B cell (primary cell): ENCODE data around the gene KIF7. TPM values are rescaled to one million over a fixed set of nuclear protein-coding genes. Genes with fewer than 3 reads are reported as not detected.

Experiments used
- ATAC-seq: fragments of 200-7000 bp; cut with Tn5 transposase; one replicate; pipeline ENCODE4 v1.10.0; 2021; ENCODE audit warnings: low read depth, mild to moderate bottlenecking, moderate number of reproducible peaks, moderate library complexity
- CTCF ChIA-PET: fragments of 350-600 bp; sonication (Branson Sonifier 250); formaldehyde crosslinking; loops from one replicate; lab custom pipeline; 2021; ENCODE audit warnings: antibody characterized with exemption, inconsistent platforms; lab: Charles Lee
- POLR2A ChIA-PET: fragments of 350-600 bp; sonication (Branson Sonifier 250); formaldehyde crosslinking; loops from one replicate; lab custom pipeline; 2021; ENCODE audit warnings: antibody characterized with exemption; lab: Charles Lee
- DNase-seq: peaks from one replicate; pipeline ENCODE4 v3.0.0; 2013
- H2AFZ ChIP-seq: 2 replicates; pipeline ENCODE4 v1.6.1; 2012; ENCODE audit warnings: mild to moderate bottlenecking, low read depth, low read length; ENCODE audit not compliant: insufficient read depth, poor library complexity, severe bottlenecking
- H3K27ac ChIP-seq, 2 donors: 1 replicate in 1 of 2; 2 replicates in 1 of 2; pipeline ENCODE4 v1.5.1; 2012 to 2013; ENCODE audit warnings: low read length in 2 of 2, mild to moderate bottlenecking in 2 of 2, moderate library complexity in 1 of 2
- H3K27me3 ChIP-seq, 4 experiments: fragments of 200-600 bp in 1 of 4; sonication (generic) in 1 of 4; replicated peaks in 1 of 4; 1 replicate in 2 of 4; 2 replicates in 2 of 4; pipeline versions ENCODE4 v1.6.1 to v1.7.0; 2013 to 2016; ENCODE audit warnings: low read length in 3 of 4, mild to moderate bottlenecking in 2 of 4, mixed read lengths in 1 of 4, moderate library complexity in 1 of 4; ENCODE audit not compliant: insufficient read depth in 4 of 4, control insufficient read depth in 3 of 4; ENCODE audit errors: control extremely low read depth in 1 of 4
- H3K36me3 ChIP-seq, 2 experiments: replicated peaks in 1 of 2; 1 replicate in 1 of 2; 2 replicates in 1 of 2; pipeline versions ENCODE4 v1.6.1 to v1.7.1; 2013; ENCODE audit warnings: low read length in 1 of 2; ENCODE audit not compliant: insufficient read depth in 2 of 2, control insufficient read depth in 1 of 2; ENCODE audit errors: control extremely low read depth in 1 of 2, extremely low read depth in 1 of 2
- H3K4me1 ChIP-seq, 2 donors: fragments of 200-600 bp in 1 of 2; sonication (generic) in 1 of 2; 1 replicate in 1 of 2; 2 replicates in 1 of 2; pipeline versions ENCODE4 v1.5.1 to v1.6.1; 2013 to 2017; ENCODE audit warnings: low read length in 2 of 2; ENCODE audit not compliant: control insufficient read depth in 2 of 2, insufficient read depth in 2 of 2
- H3K4me2 ChIP-seq: replicated peaks from 2 replicates; pipeline ENCODE3; 2012; ENCODE audit warnings: mild to moderate bottlenecking, low read depth, low read length; ENCODE audit not compliant: poor library complexity, severe bottlenecking
- H3K4me3 ChIP-seq, 5 experiments: fragments of 200-600 bp in 1 of 5; sonication (generic) in 1 of 5; 1 replicate in 3 of 5; 2 replicates in 2 of 5; pipeline versions ENCODE4 v1.5.1 to v1.7.0; 2011 to 2016; ENCODE audit warnings: low read length in 4 of 5, mild to moderate bottlenecking in 4 of 5, low read depth in 2 of 5, control low read depth in 1 of 5, moderate library complexity in 1 of 5; ENCODE audit not compliant: insufficient read depth in 1 of 5; ENCODE audit errors: control extremely low read depth in 1 of 5, extremely low read depth in 1 of 5
- H3K79me2 ChIP-seq: fragments of 200-600 bp; sonication (generic); one replicate; pipeline ENCODE4 v1.6.0; 2016; ENCODE audit warnings: low read length; ENCODE audit not compliant: control insufficient read depth, insufficient read depth
- H3K9ac ChIP-seq: fragments of 200-600 bp; sonication (generic); 2 replicates; pipeline ENCODE4 v1.6.1; 2017; ENCODE audit warnings: mild to moderate bottlenecking, low read length, moderate library complexity
- H3K9me3 ChIP-seq, 3 donors: one replicate each; pipeline versions ENCODE4 v1.6.1 to v1.7.1; 2013; ENCODE audit warnings: low read length in 2 of 3; ENCODE audit not compliant: control insufficient read depth in 2 of 3, insufficient read depth in 1 of 3; ENCODE audit errors: control extremely low read depth in 1 of 3
- H4K20me1 ChIP-seq: 2 replicates; pipeline ENCODE4 v1.6.0; 2012; ENCODE audit warnings: mild to moderate bottlenecking, low read length; ENCODE audit not compliant: insufficient read depth, control insufficient read depth, poor library complexity, severe bottlenecking
- H3K27ac Mint-ChIP-seq: one replicate; pipeline ENCODE4 v1.8.0; 2021; ENCODE audit warnings: mixed read lengths
- H3K27me3 Mint-ChIP-seq: one replicate; pipeline ENCODE4 v1.8.0; 2021; ENCODE audit warnings: mixed read lengths
- H3K4me1 Mint-ChIP-seq: one replicate; pipeline ENCODE4 v1.8.0; 2021; ENCODE audit warnings: mixed read lengths
- H3K4me3 Mint-ChIP-seq: one replicate; pipeline ENCODE4 v1.8.0; 2021; ENCODE audit warnings: mixed read lengths
- H3K9me3 Mint-ChIP-seq: one replicate; pipeline ENCODE4 v1.8.0; 2022; ENCODE audit warnings: mixed read lengths; ENCODE audit not compliant: insufficient read depth
- EZH2 ChIP-seq: IDR thresholded peaks from 2 replicates; pipeline ENCODE4 v1.6.1; 2012; ENCODE audit warnings: borderline replicate concordance, low read depth, mild to moderate bottlenecking, moderate library complexity, low read length; ENCODE audit not compliant: insufficient read depth, poor library complexity, severe bottlenecking
- WGBS: methylation state at CpG from one replicate; pipeline ENCODE4 v1.1.5; 2013; ENCODE audit warnings: missing lambda C conversion rate; ENCODE audit not compliant: insufficient coverage; 5-methylcytosine and 5-hydroxymethylcytosine counted together
- intact Hi-C: fragments of 100-400 bp; cut with micrococcal nuclease; formaldehyde crosslinking; loops from one replicate; pipeline ENCODE4 v1.10.0; 2022
- polyA plus RNA-seq: library from polyadenylated mRNA; depleted of rRNA; stranded (reverse); fragments of >200 nt; gene quantifications from 2 replicates; pipeline ENCODE4 v1.2.3, GENCODE V29; 2012
- total RNA-seq, 2 donors: library from RNA; stranded (reverse); fragments of 120-200 nt in 1 of 2; gene quantifications; 1 replicate in 1 of 2; 2 replicates in 1 of 2; pipeline versions ENCODE4 v1.2.3 to v1.2.4, GENCODE V29; 2013 to 2022
- TF ChIP-seq, protein P1 (sequence below): fragments of 200-600 bp; IDR thresholded peaks from one replicate; pipeline ENCODE4 v1.8.0; 2022; ENCODE audit warnings: antibody characterized with exemption, mild to moderate bottlenecking

The KIF7 gene
- total and polyA plus RNA-seq, 2 donors (not counting 1 experiment from before 2014, with no cell fraction given): not detected

DNA sequence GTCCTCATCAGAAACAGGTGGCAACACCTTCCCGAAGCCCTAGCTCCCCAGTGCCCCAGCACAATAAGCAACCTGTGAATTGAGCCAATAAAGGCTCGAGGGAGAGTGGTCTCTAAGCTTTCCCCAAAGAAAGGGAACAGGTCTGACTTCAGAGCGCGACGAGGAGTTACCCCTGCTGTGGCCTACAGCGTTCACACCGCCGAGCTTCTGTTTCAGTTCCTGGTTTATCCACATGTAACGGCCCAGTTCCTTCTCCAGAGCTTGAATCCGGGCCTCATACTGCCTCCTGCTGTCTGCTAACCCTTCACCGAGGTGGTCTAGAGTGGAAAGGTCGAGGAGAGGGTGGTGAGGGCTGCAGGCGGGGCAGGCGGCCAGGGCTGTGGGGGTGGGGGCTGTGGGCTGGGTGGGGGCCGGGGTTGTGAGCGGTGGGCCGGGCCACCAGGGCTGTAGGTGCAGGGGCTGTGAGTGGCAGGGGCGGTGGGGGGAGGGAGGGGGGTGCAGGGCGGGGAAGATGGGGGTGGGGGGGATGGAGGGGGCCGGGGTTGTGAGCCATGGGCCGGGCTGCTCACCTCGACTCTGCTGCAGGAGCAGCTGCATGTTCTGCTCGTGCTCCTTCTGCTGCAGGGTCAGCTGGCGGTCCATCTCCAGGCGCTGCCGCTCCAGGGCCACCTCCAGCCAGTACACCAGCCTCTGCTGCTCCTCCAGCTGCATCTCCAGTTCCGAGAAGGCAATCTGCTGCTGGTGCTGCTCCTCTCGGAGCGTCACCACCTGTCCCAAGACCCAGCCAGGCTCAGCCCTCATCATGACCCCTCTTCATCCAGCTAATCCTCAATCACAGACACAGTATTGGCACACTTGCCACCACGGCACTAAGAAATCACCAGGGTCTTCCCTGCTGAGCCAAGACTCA is 26.2 kb downstream of the KIF7 start:
- Histone ChIP-seq H3K9ac (no peak overlapping the region), H3K79me2 (no peaks in the 10 kb centered on the region), H3K36me3 (no peaks in the 10 kb centered on the region), H3K4me2 (no peak overlapping the region), H3K27me3 (no peaks in the 10 kb centered on the region), H4K20me1 (no peaks in the 10 kb centered on the region), H2AFZ (no peak overlapping the region), H3K27ac (no peak overlapping the region), H3K4me1 (no peaks in the 10 kb centered on the region), H3K9me3 (peaks cover 0 to 12% (median 0%) of the 10 kb centered on the region in 3 donors), H3K4me3 (no peak overlapping the region)
- ATAC-seq (no peak), DNase-seq (no peak)
- ChIA-PET CTCF (no interaction called here), POLR2A (no interaction called here)
- no peaks in the 10 kb centered on the region for H3K4me1 Mint-ChIP-seq
- H3K27me3 Mint-ChIP-seq: no peaks in the 10 kb centered on the region
- TF ChIP-seq, protein P1, sequence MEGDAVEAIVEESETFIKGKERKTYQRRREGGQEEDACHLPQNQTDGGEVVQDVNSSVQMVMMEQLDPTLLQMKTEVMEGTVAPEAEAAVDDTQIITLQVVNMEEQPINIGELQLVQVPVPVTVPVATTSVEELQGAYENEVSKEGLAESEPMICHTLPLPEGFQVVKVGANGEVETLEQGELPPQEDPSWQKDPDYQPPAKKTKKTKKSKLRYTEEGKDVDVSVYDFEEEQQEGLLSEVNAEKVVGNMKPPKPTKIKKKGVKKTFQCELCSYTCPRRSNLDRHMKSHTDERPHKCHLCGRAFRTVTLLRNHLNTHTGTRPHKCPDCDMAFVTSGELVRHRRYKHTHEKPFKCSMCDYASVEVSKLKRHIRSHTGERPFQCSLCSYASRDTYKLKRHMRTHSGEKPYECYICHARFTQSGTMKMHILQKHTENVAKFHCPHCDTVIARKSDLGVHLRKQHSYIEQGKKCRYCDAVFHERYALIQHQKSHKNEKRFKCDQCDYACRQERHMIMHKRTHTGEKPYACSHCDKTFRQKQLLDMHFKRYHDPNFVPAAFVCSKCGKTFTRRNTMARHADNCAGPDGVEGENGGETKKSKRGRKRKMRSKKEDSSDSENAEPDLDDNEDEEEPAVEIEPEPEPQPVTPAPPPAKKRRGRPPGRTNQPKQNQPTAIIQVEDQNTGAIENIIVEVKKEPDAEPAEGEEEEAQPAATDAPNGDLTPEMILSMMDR: no peak
- no peak for TF ChIP-seq EZH2
- WGBS: 89% methylated on average over 20 of the region's 30 CpGs
- no peak overlapping the region for H3K27ac Mint-ChIP-seq
- H3K9me3 Mint-ChIP-seq: no peaks in the 10 kb centered on the region
- intact Hi-C loops: no loop called here
- H3K4me3 Mint-ChIP-seq: no peak overlapping the region

DNA sequence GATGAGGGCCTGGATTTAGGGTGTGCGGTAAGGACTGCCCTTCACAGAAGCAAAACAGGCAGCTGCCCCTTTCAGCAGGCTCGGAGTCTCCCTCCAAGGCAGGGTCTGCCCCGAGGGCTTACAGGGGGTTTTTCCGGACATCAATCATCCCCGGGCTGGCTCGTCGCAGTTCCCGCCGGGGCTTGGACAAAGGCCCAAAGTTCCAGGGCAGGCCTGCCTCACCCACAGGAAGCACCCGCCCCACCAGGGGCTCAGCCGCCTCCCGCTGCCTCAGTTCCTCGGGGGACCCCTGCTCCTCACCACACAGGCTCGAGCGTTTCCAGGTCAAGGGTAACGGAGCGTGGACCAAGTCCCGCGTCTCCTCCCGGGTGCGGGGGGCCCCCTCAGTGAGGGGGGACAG is 27.0 kb downstream of the KIF7 start:
- Mint-ChIP-seq H3K9me3 (no peaks in the 10 kb centered on the region), H3K4me3 (no peak overlapping the region), H3K27ac (no peak overlapping the region), H3K4me1 (no peaks in the 10 kb centered on the region), H3K27me3 (no peaks in the 10 kb centered on the region)
- Histone ChIP-seq H3K9me3 (peaks cover 0 to 7% (median 0%) of the 10 kb centered on the region in 3 donors), H3K9ac (no peak overlapping the region), H3K36me3 (no peaks in the 10 kb centered on the region), H3K4me2 (no peak overlapping the region), H3K4me1 (no peaks in the 10 kb centered on the region), H2AFZ (no peak overlapping the region), H3K79me2 (no peaks in the 10 kb centered on the region), H3K27ac (no peak overlapping the region), H4K20me1 (no peaks in the 10 kb centered on the region), H3K27me3 (no peaks in the 10 kb centered on the region), H3K4me3 (no peak overlapping the region)
- ChIA-PET POLR2A (no interaction called here), CTCF (no interaction called here)
- DNase-seq: no peak
- intact Hi-C loops: no loop called here
- 94% methylated on average over 18 of the region's 21 CpGs for WGBS
- no peak for ATAC-seq
- no peak for TF ChIP-seq EZH2
- TF ChIP-seq, protein P1: no peak
